ENCODE results near the gene PLCL1. TPM values are rescaled to one million over a fixed set of nuclear protein-coding genes. Genes with fewer than 3 reads are reported as not detected.
A peak's percentile ranks its signal among the peaks of the same experiment; 100 is the strongest.

Gene PLCL1
- total and polyA plus RNA-seq, 12 donors = 17.3 to 131 (median 102) TPM

DNA sequence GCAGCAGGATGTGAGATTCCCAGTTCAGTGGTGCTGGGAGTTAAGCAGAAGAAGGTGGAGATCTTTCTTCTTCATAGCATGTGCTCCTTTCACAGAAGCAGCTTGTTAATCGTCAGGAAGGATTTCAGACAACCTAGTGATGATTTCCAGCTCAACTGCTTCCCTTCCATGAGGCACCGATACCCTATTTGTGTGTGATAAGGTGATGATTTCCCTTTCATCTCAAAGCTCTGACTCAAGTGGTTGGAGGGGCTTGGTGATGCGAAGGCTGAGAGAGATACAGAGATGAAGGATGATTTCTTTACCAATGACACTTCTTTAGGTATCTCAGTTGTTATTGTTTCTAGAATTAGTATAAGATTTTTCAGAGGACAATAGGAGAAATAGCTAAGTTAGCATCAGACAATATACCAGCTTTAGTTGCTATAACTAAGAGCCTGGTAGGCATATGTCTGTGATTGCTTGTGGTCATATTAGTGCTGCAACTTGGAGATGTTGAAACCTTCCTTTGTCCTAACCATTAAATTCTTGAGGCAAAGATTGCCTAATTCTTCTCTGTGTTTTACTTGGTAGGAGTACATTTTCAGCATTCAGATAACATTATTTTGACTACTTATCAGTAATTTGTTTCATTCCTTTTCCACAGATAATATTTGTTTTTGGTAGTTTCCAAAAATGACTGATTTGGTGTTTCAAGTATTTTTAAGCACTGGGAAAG, 111.3 kb downstream of the PLCL1 start:
- H3K9me3 ChIP-seq = no peaks in the 10 kb centered on the region
- peak in 3 of 8 donors; percentile 35 to 59 (median 49) for ATAC-seq
- H3K27me3 ChIP-seq = no peaks in the 10 kb centered on the region
- intact Hi-C loops (cut with DNase I) = loop anchor here in 1 of 10 donors (5.0 kb wide), 1 partner anchor 37 kb away; no protein-coding TSS in a partner anchor
- 34 to 36% methylated on average over 3 of the region's 3 CpGs for WGBS, 2 donors
- H3K36me3 ChIP-seq = no peaks in the 10 kb centered on the region
- H3K4me1 ChIP-seq = peaks cover 0 to 55% (median 38%) of the 10 kb centered on the region in 9 donors
- no peak overlapping the region for H3K4me3 ChIP-seq
- TF ChIP-seq, protein P1, sequence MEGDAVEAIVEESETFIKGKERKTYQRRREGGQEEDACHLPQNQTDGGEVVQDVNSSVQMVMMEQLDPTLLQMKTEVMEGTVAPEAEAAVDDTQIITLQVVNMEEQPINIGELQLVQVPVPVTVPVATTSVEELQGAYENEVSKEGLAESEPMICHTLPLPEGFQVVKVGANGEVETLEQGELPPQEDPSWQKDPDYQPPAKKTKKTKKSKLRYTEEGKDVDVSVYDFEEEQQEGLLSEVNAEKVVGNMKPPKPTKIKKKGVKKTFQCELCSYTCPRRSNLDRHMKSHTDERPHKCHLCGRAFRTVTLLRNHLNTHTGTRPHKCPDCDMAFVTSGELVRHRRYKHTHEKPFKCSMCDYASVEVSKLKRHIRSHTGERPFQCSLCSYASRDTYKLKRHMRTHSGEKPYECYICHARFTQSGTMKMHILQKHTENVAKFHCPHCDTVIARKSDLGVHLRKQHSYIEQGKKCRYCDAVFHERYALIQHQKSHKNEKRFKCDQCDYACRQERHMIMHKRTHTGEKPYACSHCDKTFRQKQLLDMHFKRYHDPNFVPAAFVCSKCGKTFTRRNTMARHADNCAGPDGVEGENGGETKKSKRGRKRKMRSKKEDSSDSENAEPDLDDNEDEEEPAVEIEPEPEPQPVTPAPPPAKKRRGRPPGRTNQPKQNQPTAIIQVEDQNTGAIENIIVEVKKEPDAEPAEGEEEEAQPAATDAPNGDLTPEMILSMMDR (IDR thresholded peaks at IDR 0.05) = no peak
- peak overlapping the region in 2 of 10 donors; percentile 16 to 50 for H3K27ac ChIP-seq
- DNase-seq = no peak

DNA sequence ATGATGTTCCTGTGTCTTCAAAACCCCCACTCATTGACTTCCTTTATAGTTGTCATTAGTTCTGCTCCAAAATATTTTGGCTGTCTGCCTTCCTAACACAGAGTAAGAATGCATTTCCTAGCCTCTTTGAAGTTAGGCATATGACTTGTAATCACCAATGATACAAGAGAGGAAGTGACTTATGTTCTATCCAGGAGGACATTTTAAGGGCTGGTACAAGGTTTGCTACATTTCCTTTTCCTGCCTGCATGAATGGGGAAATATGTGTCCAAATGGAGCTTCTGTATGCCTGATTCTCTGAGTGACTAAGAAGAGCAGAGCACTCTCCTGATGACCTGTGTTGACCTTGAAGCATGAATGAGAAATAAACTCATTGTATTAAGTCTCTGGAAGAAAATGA, 115.1 kb downstream of the PLCL1 start:
- TF ChIP-seq, protein P1 (IDR thresholded peaks at IDR 0.05) = no peak
- ATAC-seq (peak in 5 of 8 donors; percentile 29 to 73 (median 44)), DNase-seq (no peak)
- H3K27ac ChIP-seq = peak overlapping the region in 3 of 10 donors; percentile 18 to 33 (median 29)
- H3K4me3 ChIP-seq = no peak overlapping the region
- peaks cover 0 to 60% (median 41%) of the 10 kb centered on the region in 9 donors for H3K4me1 ChIP-seq
- no peaks in the 10 kb centered on the region for H3K27me3 ChIP-seq
- intact Hi-C loops (cut with DNase I) = loop anchor here in 1 of 10 donors (5.0 kb wide), 1 partner anchor 33 kb away; no protein-coding TSS in a partner anchor
- H3K36me3 ChIP-seq = no peaks in the 10 kb centered on the region
- H3K9me3 ChIP-seq = no peaks in the 10 kb centered on the region

DNA sequence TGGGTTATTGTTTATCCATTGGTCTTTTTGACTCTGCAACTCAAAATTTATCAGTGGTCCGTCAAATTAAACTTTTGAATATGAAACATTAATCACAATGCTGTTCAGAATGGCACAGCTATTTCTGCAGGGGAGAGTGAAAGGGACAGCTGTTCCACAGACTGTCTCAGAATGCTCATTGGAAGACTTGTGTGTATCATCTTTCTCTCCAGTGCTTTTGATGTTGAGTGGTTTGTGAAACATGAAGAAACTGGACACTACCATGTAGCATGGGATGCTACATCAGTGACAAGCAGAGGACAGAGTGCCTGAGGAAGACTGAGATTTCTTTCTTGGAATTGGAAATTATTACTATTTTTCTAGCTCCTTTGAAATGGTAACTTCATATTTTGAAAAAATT, 115.7 kb downstream of the PLCL1 start:
- 93 to 97% methylated on average over 1 of the region's 1 CpG for WGBS, 2 donors

DNA sequence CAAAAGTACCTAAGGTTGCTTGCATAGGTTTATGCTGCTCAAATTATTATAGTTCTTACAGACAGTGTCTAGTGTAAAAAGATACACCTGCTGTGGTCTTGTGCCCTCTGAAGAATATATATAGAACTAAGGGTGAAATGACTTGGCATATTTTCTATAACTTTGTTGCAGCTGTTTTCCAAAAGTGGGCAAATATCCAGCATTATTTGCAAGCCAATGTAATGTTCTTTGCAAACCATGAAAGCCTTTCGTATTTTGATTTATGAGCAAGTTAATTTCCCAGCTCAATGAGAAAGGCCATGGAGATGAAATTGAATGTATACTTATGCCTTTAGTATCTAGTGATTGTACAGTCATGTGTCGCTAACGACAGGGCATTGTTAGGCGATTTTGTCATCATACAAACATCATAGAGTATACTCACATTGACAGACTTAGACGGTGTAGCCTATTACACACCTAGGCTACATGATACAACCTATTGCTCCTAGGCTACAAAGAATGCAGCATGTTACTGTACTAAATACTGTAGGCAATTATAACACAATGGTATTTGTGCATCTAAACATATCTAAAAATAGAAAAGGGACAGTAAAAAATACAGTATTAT, 116.3 kb downstream of the PLCL1 start:
- Histone ChIP-seq H3K4me3 (no peak overlapping the region), H3K27ac (no peak overlapping the region), H3K27me3 (no peaks in the 10 kb centered on the region), H3K4me1 (peaks cover 0 to 58% (median 42%) of the 10 kb centered on the region in 9 donors), H3K36me3 (no peaks in the 10 kb centered on the region), H3K9me3 (no peaks in the 10 kb centered on the region)
- TF ChIP-seq, protein P1 (IDR thresholded peaks at IDR 0.05) = no peak
- DNase-seq (no peak), ATAC-seq (no peak)
- 90 to 93% methylated on average over 5 of the region's 5 CpGs for WGBS, 2 donors
- intact Hi-C loops (cut with DNase I) = no loop called here

More for the DNA sequence above, 115.7 kb downstream of the PLCL1 start:
- TF ChIP-seq, protein P1 (IDR thresholded peaks at IDR 0.05) = no peak
- intact Hi-C loops (cut with DNase I) = no loop called here
- H3K27me3 ChIP-seq = no peaks in the 10 kb centered on the region
- no peaks in the 10 kb centered on the region for H3K9me3 ChIP-seq
- H3K36me3 ChIP-seq = no peaks in the 10 kb centered on the region
- H3K4me3 ChIP-seq = no peak overlapping the region
- peak overlapping the region in 3 of 10 donors; percentile 18 to 33 (median 29) for H3K27ac ChIP-seq
- DNase-seq = no peak
- peaks cover 0 to 59% (median 40%) of the 10 kb centered on the region in 9 donors for H3K4me1 ChIP-seq
- ATAC-seq = no peak
